DOHH2 (cell line): ENCODE data around the gene CCDC134.

Experiments used
- EZH2phosphoT487 ChIP-seq: fragments of 200-600 bp; sonication (generic); IDR thresholded peaks from 2 replicates; pipeline ENCODE4 v1.6.1; 2017; ENCODE audit warnings: borderline replicate concordance, mild to moderate bottlenecking, antibody characterized with exemption, low read length, moderate library complexity, mixed read lengths
- TF ChIP-seq, protein P1 (sequence below): fragments of 200-600 bp; sonication (generic); IDR thresholded peaks from one replicate; pipeline ENCODE4 v1.5.1; 2014; ENCODE audit warnings: antibody characterized with exemption, mild to moderate bottlenecking, low read depth, low read length; ENCODE audit not compliant: poor library complexity, severe bottlenecking

DNA sequence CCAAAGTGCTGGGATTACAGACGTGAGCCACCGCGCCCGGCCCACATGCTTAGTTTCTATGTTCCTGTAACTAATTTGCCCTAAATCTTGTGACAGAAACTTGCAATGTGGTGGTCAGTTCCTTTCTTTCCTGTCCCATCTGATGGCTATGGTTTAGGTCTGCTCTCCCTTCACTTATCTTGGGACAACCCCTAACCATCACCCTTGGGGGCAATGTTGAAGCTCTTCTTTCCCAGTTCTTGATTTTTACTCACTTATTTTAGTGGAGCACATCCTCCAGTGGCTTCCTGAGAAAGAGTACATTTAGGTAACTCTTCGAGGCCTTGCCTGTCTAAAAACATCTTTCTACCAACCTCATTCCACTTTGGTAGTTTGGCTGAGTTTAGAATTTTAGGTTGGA, 39.7 kb downstream of the CCDC134 start:
- TF ChIP-seq, protein P1, sequence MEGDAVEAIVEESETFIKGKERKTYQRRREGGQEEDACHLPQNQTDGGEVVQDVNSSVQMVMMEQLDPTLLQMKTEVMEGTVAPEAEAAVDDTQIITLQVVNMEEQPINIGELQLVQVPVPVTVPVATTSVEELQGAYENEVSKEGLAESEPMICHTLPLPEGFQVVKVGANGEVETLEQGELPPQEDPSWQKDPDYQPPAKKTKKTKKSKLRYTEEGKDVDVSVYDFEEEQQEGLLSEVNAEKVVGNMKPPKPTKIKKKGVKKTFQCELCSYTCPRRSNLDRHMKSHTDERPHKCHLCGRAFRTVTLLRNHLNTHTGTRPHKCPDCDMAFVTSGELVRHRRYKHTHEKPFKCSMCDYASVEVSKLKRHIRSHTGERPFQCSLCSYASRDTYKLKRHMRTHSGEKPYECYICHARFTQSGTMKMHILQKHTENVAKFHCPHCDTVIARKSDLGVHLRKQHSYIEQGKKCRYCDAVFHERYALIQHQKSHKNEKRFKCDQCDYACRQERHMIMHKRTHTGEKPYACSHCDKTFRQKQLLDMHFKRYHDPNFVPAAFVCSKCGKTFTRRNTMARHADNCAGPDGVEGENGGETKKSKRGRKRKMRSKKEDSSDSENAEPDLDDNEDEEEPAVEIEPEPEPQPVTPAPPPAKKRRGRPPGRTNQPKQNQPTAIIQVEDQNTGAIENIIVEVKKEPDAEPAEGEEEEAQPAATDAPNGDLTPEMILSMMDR, result no peak
- no peak for TF ChIP-seq EZH2phosphoT487
